GM12801 (cell line): Measurements from ENCODE around the gene CDK17.

Source experiments
- CTCF ChIP-seq: IDR thresholded peaks from one replicate; pipeline ENCODE4 v1.5.1; 2011; ENCODE audit warnings: control low read depth; ENCODE audit not compliant: insufficient read length; ENCODE audit errors: extremely low read depth

Gene CDK17

GRCh38 chr12:96241431-96241830 lies 158.8 kb downstream of the CDK17 start:
- TF ChIP-seq CTCF, result no peak

GRCh38 chr12:96240656-96241055 lies 159.6 kb downstream of the CDK17 start:
- TF ChIP-seq CTCF, result no peak

- no peak for TF ChIP-seq CTCF
These were observed 160.3 kb downstream of the CDK17 start for GRCh38 chr12:96239711-96240635.

GRCh38 chr12:96238336-96239047 lies 161.7 kb downstream of the CDK17 start:
- no peak for TF ChIP-seq CTCF

GRCh38 chr12:96237465-96238077 lies 162.7 kb downstream of the CDK17 start:
- no peak for TF ChIP-seq CTCF

- no peak for TF ChIP-seq CTCF
These were observed 163.2 kb downstream of the CDK17 start for GRCh38 chr12:96237035-96237434.

GRCh38 chr12:96236221-96236822 lies 163.9 kb downstream of the CDK17 start:
- no peak for TF ChIP-seq CTCF
